GM21515 (cell line): Measurements from ENCODE around the gene IGDCC3.

ENCODE experiments used
- ATAC-seq: cut with Tn5 transposase; IDR thresholded peaks from one replicate; pipeline ENCODE4 v1.9.1; 2021; ENCODE audit not compliant: unreplicated experiment

The IGDCC3 gene

DNA sequence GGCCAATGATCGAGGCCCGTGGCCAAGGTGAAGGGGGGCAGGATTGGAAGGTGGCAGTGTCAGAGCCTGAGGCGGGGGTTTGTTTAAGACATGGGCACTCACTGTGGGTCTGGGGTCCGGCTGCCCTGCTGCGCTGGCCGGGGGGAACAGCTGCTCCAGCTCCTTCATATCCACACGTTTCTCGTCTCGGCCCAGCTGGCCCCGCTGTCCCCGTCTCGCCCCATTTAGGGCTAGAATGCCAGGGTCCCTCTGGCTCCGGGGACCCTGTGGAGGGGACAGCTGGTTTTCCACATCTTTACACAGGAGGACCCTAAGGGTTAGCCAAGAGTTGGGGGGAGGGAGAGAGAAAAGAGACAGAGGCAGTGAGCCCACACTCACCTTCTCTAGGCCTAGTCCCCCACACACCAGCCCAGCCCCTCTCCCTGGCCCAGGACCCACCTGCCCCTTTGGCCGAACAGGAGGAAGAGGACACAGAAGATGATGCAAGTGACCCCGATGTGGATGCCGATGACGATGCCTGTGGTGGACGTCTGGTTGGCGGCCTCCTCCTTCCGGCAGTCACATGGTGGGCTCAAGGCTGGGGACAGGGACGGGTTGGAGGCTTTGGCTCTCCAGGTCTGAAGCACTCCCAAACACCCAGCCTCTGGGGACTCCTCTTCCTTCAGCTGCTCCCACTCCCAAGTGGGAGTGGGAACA is 48.4 kb downstream of the IGDCC3 start:
- ATAC-seq, result no peak

DNA sequence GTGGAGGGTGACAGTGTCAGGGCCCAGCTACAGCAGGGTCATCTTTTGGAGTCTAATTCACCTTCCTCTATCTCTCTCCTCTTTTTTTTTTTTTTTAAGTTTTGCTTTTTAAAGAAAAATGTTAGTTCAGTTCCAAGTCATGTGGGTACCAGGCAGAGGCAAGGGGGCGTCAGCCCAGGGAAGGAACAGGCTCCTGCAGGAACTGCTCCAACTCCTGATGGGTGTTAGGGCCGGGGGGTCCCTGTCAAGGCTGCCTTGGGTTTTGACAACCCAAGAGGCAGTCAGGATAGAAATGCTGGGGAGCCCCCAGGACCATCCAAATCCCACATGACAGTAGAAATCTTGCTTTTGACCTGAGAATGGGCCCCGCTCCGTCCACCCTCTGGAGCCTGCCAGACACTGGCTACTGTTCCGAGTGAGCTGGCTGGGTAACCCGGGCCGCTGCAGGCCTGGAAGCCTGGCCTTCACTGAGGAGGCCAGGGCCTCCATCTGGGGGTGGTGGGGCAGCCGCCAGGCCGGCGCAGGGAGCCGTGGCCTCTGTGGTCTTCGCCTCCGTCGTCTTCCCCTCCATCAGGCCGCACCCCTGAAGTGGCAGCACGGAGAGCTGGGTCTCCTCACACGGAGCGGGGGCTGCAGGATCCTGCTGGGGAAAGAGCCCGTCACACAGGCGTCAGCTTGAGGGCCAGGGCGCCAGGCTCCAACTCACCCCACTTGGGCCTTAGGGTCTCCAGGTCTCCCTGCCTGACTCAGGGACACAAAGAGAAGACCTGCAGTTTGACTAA is 49.1 kb downstream of the IGDCC3 start:
- ATAC-seq, result no peak

DNA sequence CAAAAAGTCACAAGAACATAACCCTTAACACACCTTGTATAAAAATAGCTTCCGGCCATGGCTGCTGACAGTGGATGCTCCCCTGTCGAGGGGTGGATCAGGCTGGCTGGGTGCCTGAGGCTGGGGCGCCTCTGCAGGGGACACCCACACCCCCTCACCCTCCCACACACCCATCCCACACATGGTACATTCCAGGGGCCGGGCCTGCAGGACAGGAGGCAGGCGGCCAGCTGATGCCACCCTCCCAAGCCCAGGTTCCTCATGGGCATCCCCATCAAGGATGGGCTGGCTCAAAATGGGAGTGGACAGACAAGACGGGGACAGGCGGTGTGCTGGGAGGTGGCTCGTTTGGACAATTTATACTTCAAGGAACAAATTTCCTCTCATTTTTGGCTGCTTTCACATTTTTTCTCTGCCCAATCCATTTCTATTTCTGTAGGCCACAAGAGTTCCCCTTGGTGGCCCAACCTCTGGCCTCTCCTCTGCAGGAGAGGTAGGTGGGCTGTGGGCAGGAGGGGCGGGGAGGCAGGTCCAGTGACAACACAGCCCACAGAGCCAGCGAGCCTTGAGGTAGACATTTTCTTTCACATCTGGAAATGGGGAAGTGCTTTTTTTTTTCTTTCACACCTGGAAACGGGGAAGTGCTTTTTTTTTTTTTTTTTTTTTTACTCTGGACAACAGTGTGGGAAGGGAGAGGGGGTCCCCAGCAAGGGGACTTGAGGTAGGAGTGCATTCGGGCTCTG is 50.0 kb downstream of the IGDCC3 start:
- ATAC-seq, result no peak

DNA sequence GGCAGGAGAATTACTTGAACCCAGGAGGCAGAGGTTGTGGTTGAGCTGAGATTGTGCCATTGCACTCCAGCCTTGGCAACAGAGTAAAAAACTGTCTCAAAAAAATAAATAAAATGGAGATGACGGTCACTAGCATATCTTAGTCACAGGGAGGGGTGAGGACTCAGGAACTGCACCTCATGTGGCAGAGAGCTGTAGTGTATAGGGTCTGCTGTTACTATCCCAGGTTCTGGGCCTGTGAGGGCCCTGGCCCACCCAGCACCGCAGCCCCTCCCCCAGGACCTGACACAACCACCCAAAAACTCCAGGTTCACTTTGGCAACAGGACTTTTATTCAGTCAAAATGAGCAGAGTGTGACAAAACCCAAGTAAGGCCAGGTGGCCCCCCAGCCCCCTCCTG is 51.0 kb downstream of the IGDCC3 start:
- ATAC-seq, result no peak

DNA sequence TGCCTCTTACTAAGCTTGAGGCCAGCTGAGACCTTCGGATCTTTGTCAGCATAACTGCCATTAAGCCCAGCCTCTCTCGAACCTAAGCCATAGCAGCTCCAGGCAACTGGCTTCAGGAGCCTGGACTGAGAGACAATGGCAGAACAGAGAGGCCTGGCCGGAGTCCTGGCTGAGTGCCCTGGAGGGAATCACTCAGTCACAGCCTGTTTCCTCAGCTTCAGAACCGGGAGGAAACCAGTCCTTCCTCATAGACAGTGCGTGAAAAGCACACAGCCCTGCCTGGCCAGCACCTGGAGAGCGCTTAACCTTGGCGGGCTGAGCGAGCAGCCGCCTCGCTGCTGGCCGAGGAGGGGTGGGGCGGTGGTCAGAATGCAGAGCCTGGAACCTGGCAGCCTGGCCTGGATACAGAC is 51.7 kb downstream of the IGDCC3 start:
- no peak for ATAC-seq

DNA sequence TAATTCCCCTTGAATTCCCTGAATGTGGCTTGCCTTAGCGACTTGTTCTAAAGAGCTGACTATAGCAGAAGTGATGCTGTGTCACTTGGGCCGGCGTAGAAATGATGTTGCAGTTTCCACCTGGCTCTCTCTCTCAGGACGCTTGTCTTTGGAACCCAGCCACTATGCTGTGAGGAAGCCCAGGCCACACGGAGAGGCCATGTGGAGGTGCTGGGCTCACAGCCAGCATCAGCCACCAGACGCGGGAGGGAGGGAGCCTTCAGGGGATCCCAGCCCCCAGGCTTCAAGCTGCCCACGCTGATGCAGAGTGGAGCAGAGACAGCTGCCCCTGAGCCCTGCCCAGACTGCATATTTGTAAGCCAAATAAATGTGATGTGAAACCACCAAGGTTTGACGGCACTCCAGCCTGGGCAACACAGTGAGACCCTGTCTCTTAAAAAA is 54.7 kb downstream of the IGDCC3 start:
- no peak for ATAC-seq

DNA sequence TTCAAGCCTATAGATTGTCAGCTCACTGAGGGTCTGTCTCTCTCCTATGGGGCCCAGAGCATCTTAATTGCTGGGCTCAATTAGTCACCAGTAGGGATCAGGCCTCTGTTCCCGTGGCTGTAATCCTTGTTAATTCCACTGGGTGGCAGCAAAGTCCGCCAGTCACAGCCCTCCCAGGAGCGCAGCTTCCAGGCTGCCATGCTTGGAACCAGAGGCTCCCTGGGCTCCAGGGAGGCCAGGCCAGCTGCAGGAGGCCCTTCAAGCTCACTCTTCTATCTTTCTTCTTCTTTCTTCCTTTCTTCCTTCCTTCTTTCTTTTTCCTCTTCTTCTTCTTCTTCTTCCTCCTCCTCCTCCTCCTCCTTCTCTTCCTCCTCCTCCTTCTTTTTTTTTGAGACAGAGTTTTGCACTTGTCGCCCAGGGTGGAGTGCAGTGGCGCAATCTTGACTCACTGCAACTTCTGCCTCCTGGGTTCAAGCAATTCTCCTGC is 58.9 kb downstream of the IGDCC3 start:
- ATAC-seq, result peak; percentile 56

DNA sequence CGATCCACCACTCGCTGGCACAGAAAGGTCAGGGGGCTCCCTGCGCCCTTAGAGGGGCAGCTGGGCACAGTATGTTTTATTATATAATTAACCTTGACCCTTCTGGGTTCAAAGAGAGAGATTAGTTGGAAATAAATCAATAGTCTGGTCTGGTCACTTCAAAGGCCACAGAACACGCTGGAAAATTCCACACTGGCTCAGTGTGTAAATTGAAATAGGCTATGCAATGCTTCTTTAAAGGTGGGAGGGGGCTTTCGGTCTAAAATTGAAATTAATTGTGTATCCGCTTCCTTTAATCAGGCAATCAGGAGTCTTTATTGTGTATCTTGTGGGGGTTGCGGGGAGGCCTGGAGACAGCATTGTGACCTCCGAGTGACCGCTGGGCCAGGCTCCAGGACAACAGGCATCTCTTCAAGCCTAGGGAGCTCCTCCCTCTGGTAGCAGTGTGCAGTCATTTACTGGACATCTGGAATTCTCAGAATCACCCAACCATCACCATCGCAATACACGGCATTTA is 65.3 kb downstream of the IGDCC3 start:
- ATAC-seq, result no peak

DNA sequence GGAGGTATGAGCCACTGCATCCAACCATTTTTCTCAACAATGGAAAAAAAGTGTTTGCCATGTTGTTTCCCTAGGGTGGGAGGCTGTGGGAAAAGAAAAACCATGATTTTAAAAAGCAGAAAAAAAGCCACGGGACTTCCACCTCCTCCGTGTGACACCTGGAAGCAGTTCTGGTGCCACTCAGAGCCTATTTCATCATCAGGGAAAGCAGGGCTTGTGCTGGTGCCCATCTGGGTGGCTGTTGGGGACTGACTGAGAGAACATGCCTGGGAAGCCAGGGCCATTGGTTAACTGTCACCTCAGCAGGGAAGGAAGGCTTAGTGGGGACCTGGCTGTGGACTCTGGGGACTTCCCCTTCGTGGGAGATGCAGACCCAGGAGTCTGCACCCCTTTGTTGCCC is 66.0 kb downstream of the IGDCC3 start:
- ATAC-seq, result no peak

DNA sequence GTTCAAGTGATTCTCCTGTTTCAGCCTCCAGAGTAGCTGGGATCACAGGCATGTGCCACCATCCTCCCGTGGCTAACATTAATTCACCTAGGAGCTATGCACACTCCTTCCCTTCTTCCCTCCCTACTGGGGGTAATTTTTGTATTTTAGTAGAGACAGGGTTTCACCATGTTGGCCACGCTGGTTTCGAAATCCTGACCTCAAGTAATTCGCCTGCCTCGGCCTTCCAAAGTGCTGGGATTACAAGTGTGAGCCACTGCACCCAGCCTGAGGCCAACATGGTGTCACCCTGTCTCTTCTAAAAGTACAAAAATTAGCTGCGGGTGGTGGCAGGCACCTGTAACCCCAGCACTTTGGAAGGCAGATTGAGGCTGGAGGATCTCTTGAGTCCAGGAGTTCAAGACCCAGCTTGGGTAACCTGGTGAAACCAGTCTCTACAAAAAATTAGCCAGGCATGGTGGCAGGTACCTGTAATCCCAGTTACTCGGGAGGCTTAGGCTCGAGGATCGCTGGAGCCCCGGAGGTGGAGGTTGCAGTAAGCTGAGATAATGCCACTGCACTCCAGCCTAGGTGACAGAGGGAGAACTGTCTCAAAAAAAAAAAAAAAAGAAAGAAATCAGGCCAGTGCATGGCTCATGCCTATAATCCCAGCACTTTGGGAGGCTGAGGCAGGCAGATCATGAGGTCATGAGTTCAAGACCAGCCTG is 67.2 kb downstream of the IGDCC3 start:
- no peak for ATAC-seq

DNA sequence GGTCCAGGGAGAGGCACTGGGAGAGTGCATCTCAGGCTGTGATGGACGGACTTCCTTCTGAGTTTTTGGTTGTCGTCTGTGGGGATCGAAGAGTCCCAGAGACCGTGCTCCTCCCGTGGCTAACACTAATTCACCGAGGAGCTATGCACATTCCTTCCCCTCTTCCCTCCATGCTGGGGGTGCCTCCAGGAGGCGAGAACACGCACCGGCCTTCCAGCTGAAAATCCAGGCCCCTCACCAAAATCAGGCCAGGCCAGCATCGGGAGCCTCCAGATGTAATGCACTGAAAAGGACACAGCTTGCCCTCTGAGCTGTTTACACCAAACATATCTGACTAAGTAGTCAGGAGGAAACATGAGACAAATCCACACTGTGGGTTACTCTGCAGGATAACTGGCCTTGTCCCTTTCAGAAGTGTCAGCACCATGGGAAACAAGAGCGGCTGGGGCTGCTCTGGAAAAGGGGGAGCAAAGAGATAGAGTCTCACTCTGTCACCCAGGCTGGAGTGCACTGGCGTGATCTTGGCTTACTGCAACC is 67.9 kb downstream of the IGDCC3 start:
- ATAC-seq, result no peak

DNA sequence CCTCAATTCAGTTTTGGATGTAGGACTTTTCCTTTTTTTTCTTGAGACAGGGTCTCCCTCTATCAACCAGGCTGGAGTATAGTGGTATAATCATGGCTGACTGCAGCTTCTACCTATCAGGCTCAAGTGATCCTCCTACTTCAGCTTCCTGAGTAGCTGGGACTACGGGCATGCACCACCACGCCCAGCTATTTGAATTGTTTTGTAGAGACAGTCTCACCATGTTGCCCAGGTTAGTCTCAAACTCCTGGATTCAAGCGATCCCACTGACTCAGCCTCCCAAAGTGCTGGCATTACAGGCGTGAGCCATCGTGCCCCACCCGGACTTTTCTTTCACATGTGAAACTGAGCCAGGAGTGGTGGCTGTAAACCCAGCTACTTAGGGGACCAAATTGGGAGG is 69.8 kb downstream of the IGDCC3 start:
- no peak for ATAC-seq

DNA sequence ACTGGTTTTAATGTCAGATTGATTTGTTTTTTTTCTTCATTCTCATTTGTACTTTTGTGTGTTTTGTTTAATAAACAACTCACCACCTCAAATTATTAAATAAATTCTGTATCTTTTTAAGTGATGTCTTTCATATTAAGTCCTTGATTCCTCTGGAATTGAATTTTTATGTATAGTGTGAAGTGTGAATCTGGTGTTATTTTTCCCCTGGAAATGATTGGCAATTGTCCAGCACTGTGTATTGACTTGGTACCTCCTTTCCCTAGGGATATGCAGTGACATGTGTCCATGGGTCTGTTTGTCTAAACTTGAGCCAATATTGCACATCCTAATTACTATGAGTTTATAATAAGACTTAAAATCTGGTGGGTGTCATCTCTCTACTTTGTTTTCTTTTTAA is 71.3 kb downstream of the IGDCC3 start:
- ATAC-seq, result no peak

DNA sequence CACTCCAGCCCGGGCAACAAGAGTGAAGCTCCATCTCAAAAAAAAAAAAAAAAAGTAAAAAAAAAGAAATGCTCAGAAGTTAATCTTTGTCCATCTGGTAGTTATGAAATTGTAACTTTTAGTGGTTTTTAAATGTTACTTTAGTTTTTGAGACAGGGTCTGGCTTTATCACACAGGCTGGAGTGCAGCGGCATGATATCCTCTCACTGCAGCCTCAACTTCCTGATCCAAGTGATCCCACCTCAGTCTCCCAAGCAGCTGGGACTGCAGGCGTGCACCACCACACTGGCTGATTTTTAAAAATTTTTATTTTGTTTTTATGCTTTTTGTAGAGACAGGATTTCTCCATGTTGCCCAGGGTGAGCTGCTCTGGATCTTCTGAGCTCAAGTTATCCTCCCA is 72.0 kb downstream of the IGDCC3 start:
- no peak for ATAC-seq

DNA sequence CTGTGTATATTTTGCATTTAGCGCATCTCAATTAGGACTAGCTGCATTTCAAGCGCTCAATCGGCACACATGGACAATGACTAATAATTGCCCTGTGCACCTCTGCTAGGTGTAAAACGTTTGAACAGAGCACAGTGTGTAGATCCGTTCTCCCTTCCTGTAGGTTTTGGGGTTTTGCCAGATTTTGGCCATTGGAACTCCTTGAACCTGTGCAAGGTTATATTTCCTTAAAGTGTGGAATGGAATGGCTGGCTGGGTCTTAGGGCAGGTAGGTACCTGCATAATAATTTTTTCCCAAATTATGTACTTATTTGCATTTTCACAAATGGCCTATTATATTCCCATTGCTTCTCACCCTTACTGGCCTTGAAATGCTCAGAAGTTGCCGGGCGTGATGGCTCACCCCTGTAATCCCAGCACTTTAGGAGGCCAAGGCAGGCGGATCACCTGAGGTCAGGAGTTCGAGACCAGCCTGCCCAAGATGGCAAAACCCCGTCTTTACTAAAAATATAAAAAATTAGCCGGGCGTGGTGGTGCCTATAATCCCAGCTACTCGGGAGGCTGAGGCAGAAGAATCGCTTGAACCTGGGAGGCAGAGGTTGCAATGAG is 72.5 kb downstream of the IGDCC3 start:
- peak; percentile 2 for ATAC-seq

DNA sequence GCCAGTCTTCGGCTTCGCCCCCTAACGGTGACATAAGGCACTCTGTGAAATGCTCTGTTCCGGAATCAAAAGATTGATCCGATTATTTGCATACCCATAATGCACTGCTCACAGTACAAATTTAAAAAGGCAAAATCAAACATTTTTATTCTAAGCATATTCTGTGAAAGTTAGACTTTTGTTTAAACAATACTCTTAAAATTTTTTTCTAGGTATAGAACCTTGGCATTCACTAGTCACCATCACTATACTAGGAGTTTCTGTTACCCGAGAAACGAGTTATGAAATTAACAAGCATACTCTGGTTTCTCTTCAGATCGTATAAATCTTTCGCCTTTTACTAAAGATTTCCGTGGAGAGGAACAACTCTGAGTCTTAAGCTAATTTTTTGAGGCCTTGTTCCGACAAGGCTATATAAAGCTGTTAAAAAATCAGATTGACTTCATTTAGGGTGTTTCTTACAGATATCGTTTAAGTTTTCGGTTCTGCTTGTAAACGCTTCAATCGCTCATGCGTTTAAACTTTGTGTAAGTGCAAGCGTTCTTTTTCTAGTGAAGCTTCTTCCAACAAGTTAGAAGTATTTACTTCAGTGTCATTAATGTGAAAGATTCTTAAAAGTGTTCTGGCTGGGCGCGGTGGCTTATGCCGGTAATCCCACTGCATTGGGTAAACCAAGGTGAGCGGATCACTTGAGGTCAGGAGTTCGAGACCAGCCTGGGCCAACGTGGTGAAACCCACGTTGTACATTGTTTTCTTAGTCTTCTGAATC is 73.2 kb downstream of the IGDCC3 start, which contains the start of gene RNU5B-1:
RNU5B-1 (plus strand) TSS at position 297 of the 769 bp plus-strand sequence.
- peak; percentile 54 for ATAC-seq

DNA sequence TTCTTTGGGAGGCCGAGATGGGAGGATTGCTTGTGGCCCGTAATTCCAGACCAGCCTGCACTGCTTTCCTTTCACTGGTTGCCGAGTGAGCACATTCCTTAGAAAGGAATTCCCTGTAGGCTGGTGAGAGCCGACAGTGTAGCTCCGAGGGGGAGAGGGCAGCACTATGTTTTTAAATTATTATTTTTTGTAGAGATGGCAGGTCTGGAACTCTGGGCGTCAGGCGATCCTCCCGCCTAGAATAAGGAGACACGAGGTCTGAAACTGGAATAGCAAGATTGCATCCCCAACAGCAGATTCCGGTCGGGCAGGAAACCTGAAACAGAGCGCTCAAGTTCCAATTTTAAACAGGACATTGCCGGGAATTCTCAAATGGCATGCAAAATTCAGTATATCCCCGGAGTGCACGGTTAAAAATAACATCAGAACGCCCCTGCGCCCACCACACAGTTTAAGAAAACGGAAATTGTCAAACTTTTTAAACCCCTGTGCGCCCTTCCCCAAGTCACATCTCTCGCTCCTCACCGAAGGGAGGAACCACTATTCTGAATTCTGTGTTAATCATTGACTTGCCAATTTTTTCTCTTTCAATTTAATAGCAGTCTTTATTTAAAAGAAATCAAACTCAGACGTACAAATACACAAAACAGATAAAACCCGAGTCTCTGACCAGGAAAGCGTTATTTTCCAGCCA is 74.0 kb downstream of the IGDCC3 start:
- ATAC-seq, result peak; percentile 6

DNA sequence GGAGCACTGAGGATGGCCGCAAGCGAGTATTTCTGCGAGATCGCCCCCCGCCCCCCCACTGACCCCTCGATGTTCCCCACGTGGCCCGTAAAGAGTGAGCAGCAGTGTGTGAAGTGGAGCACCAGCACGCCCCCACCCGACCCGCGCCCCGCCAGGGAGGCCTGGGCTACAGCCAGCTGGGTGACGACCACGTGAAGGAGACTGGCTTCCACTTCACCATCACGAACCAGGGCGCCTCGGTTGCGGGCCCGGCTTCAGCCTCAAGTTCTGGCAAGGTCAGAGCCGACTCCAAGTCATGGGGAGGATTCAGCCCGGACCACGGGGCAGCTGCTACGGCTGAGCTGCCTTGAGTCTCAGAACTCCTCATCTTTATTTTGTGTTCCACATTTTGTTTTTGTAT is 75.7 kb downstream of the IGDCC3 start:
- ATAC-seq, result no peak
